Breast epithelium (tissue), 4 donors: ENCODE data around the gene MAP2K4. TPM values are rescaled to one million over a fixed set of nuclear protein-coding genes. Genes with fewer than 3 reads are reported as not detected.

ENCODE experiments used
- DNase-seq, 2 donors: peaks; one replicate each; pipeline ENCODE4 v3.0.0-alpha.2; 2019; ENCODE audit warnings: low spot score in 2 of 2
- H3K27ac ChIP-seq, 2 donors: fragments of 200-600 bp; sonication (generic) in 1 of 2; one replicate each; pipeline ENCODE4 v1.5.1; 2016 to 2019; ENCODE audit warnings: mild to moderate bottlenecking in 1 of 2
- H3K27me3 ChIP-seq, 2 donors: fragments of 200-600 bp; sonication (generic) in 1 of 2; one replicate each; pipeline versions ENCODE4 v1.5.1 to v1.6.0; 2017 to 2019; ENCODE audit warnings: control low read depth in 1 of 2, mild to moderate bottlenecking in 1 of 2
- H3K36me3 ChIP-seq: fragments of 200-600 bp; one replicate; pipeline ENCODE4 v1.5.1; 2019
- H3K4me1 ChIP-seq, 2 donors: fragments of 200-600 bp; sonication (generic); one replicate each; pipeline ENCODE4 v1.5.1; 2016 to 2019; ENCODE audit warnings: control low read depth in 1 of 2
- H3K4me3 ChIP-seq, 3 donors: fragments of 200-600 bp; sonication (generic); 1 replicate in 2 of 3; 2 replicates in 1 of 3; pipeline ENCODE4 v1.5.1; 2016 to 2019; ENCODE audit warnings: mild to moderate bottlenecking in 3 of 3, moderate library complexity in 2 of 3
- H3K9me3 ChIP-seq, 2 donors: fragments of 200-600 bp; sonication (generic) in 1 of 2; one replicate each; pipeline ENCODE4 v1.5.1; 2016 to 2019; ENCODE audit warnings: control low read depth in 1 of 2
- CTCF ChIP-seq, 3 donors: fragments of 450-650 bp; IDR thresholded peaks; one replicate each; pipeline ENCODE4 v1.5.1; 2016 to 2017; ENCODE audit warnings: antibody characterized with exemption in 3 of 3, mild to moderate bottlenecking in 3 of 3, moderate library complexity in 3 of 3
- POLR2A ChIP-seq: fragments of 450-650 bp; IDR thresholded peaks from one replicate; pipeline ENCODE4 v1.6.1; 2016; ENCODE audit warnings: antibody characterized with exemption, mild to moderate bottlenecking, moderate library complexity
- POLR2AphosphoS5 ChIP-seq, 3 donors: sonication (generic); formaldehyde crosslinking; IDR thresholded peaks; one replicate each; pipeline ENCODE4 v1.6.1; 2017; ENCODE audit warnings: antibody characterized with exemption in 3 of 3
- intact Hi-C: fragments of 100-400 bp; cut with DNase I; formaldehyde crosslinking; loops from one replicate; pipeline ENCODE4 v1.15.1; 2023; ENCODE audit warnings: low total_unique reads
- total RNA-seq, 3 donors: library from RNA; depleted of rRNA; stranded (reverse); fragments of >200 nt; gene quantifications; one replicate each; pipeline ENCODE4 v1.1.0, GENCODE V29; 2016

MAP2K4 gene
- total RNA-seq, 3 donors from 2014 or later, result 23.2 to 47.6 (median 38.7) TPM

GRCh38 chr17:12035673-12036072, 15.0 kb downstream of the MAP2K4 start:
- peaks cover 6% of the 10 kb centered on the region for H3K36me3 ChIP-seq
- DNase-seq, result no peak
- H3K4me1 ChIP-seq, result peaks cover 0 to 8% of the 10 kb centered on the region in 2 donors
- H3K4me3 ChIP-seq, result no peak overlapping the region
- H3K27ac ChIP-seq, result no peak overlapping the region
- intact Hi-C loops, result no loop called here
- H3K9me3 ChIP-seq, result no peaks in the 10 kb centered on the region
- TF ChIP-seq POLR2AphosphoS5 (IDR thresholded peaks at IDR 0.05), result no peak
- TF ChIP-seq CTCF (IDR thresholded peaks at IDR 0.05), result no peak
- no peak for TF ChIP-seq POLR2A
- H3K27me3 ChIP-seq, result no peaks in the 10 kb centered on the region

GRCh38 chr17:12037970-12038369, 17.3 kb downstream of the MAP2K4 start:
- intact Hi-C loops, result no loop called here
- TF ChIP-seq CTCF (IDR thresholded peaks at IDR 0.05) (no peak), POLR2AphosphoS5 (IDR thresholded peaks at IDR 0.05) (no peak)
- H3K4me3 ChIP-seq, result no peak overlapping the region
- no peak for DNase-seq
- H3K27ac ChIP-seq, result no peak overlapping the region
- no peaks in the 10 kb centered on the region for H3K4me1 ChIP-seq
- H3K36me3 ChIP-seq, result no peaks in the 10 kb centered on the region
- H3K9me3 ChIP-seq, result no peaks in the 10 kb centered on the region
- no peaks in the 10 kb centered on the region for H3K27me3 ChIP-seq

GRCh38 chr17:12040478-12040877, 19.8 kb downstream of the MAP2K4 start:
- Histone ChIP-seq H3K27ac (no peak overlapping the region), H3K4me3 (no peak overlapping the region), H3K27me3 (no peaks in the 10 kb centered on the region), H3K4me1 (no peaks in the 10 kb centered on the region), H3K9me3 (no peaks in the 10 kb centered on the region), H3K36me3 (no peaks in the 10 kb centered on the region)
- intact Hi-C loops, result no loop called here
- no peak for TF ChIP-seq POLR2AphosphoS5 (IDR thresholded peaks at IDR 0.05)
- TF ChIP-seq POLR2A, result no peak
- TF ChIP-seq CTCF (IDR thresholded peaks at IDR 0.05), result no peak
- no peak for DNase-seq

- no peaks in the 10 kb centered on the region for H3K36me3 ChIP-seq
- H3K27ac ChIP-seq, result no peak overlapping the region
- no peaks in the 10 kb centered on the region for H3K9me3 ChIP-seq
- H3K4me3 ChIP-seq, result no peak overlapping the region
- no peak for DNase-seq
- no peaks in the 10 kb centered on the region for H3K27me3 ChIP-seq
- H3K4me1 ChIP-seq, result no peaks in the 10 kb centered on the region
- intact Hi-C loops, result no loop called here
- no peak for TF ChIP-seq POLR2A
- no peak for TF ChIP-seq CTCF (IDR thresholded peaks at IDR 0.05)
- no peak for TF ChIP-seq POLR2AphosphoS5 (IDR thresholded peaks at IDR 0.05)
These were observed 20.6 kb downstream of the MAP2K4 start for GRCh38 chr17:12041312-12041711.

GRCh38 chr17:12043702-12044101, 23.0 kb downstream of the MAP2K4 start:
- intact Hi-C loops, result no loop called here
- no peaks in the 10 kb centered on the region for H3K4me1 ChIP-seq
- no peaks in the 10 kb centered on the region for H3K9me3 ChIP-seq
- no peak for DNase-seq
- no peaks in the 10 kb centered on the region for H3K27me3 ChIP-seq
- no peak for TF ChIP-seq POLR2AphosphoS5 (IDR thresholded peaks at IDR 0.05)
- no peak for TF ChIP-seq POLR2A
- TF ChIP-seq CTCF (IDR thresholded peaks at IDR 0.05), result no peak
- H3K27ac ChIP-seq, result no peak overlapping the region
- no peaks in the 10 kb centered on the region for H3K36me3 ChIP-seq
- no peak overlapping the region for H3K4me3 ChIP-seq
